Chondrocyte (in vitro differentiated cells): ENCODE data around the gene RALGAPA1. TPM values are rescaled to one million over a fixed set of nuclear protein-coding genes. Genes with fewer than 3 reads are reported as not detected.
A peak's percentile ranks its signal among the peaks of the same experiment; 100 is the strongest.

Source experiments
- DNase-seq: peaks from one replicate; pipeline ENCODE4 v3.0.0; 2021; ENCODE audit warnings: mixed read lengths, low spot score
- H3K27ac Mint-ChIP-seq: one replicate; pipeline ENCODE4 v1.8.0; 2021; ENCODE audit warnings: mild to moderate bottlenecking, moderate library complexity, mixed read lengths; ENCODE audit not compliant: unreplicated experiment
- H3K27me3 Mint-ChIP-seq: 2 replicates; pipeline ENCODE4 v1.8.0; 2021; ENCODE audit warnings: low read depth, mixed read lengths
- H3K36me3 Mint-ChIP-seq: 2 replicates; pipeline ENCODE4 v1.8.0; 2021; ENCODE audit warnings: low read depth, mixed read lengths
- H3K4me1 Mint-ChIP-seq: 2 replicates; pipeline ENCODE4 v1.8.0; 2021; ENCODE audit warnings: low read depth, mild to moderate bottlenecking, mixed read lengths
- H3K4me3 Mint-ChIP-seq: one replicate; pipeline ENCODE4 v1.8.0; 2021; ENCODE audit warnings: mild to moderate bottlenecking, moderate library complexity, mixed read lengths; ENCODE audit not compliant: unreplicated experiment
- H3K9me3 Mint-ChIP-seq: 2 replicates; pipeline ENCODE4 v1.8.0; 2021; ENCODE audit warnings: low read depth, mixed read lengths
- total RNA-seq: library from RNA; stranded (reverse); gene quantifications from 3 replicates; pipeline ENCODE4 v1.2.1, GENCODE V29; 2021
- TF ChIP-seq, protein P1 (sequence below): fragments of 200-600 bp; sonication (generic); IDR thresholded peaks from 2 replicates; pipeline ENCODE4 v1.5.0; 2021; ENCODE audit warnings: antibody characterized with exemption, mild to moderate bottlenecking, moderate library complexity

RALGAPA1 gene
- total RNA-seq, 1 donor from 2014 or later: 33.2 TPM

DNA sequence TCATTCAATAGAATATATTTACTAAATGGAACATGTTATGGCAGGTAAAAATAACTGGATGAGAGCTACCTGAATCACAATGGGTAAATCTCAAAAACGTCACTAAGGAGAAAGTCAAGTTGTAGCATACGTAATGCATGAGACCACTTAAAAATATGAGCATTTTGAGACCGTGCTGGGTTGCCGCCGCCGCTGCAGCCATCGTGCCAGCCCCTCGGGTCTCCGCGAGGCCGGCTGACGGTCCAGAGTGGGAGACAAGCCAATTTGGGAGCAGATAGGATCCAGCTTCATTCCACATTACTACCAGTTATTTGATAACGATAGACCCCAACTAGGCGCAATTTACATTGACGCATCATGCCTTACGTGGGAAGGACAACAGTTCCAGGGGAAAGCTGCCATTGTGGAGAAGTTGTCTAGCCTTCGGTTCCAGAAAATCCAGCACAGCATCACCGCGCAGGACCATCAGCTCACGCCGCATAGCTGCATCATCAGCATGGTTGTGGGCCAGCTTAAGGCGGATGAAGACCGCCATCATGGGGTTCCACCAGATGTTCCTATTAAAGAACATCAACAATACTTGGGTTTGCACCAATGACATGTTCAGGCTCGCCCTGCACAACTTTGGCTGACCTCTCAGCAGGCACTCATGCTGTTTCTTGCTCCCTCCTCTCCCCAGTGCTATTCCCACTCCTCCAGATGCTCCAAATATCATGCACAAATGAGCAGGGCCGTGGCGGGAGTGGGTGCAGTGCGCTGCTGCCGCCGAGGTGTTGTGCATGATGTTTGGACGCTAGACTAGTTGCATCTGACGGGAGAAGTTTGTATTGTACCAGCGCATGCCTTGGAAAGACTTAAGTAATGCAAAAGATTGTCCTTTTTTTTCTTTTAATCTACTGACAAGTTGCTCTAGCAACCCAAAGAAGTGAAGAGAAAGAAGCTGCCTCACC is 10.8 kb upstream of the RALGAPA1 start:
- no peak for DNase-seq
- Mint-ChIP-seq H3K4me1 (no peaks in the 10 kb centered on the region), H3K27ac (no peak overlapping the region), H3K4me3 (no peak overlapping the region), H3K9me3 (no peaks in the 10 kb centered on the region), H3K36me3 (no peaks in the 10 kb centered on the region), H3K27me3 (peaks cover 8% of the 10 kb centered on the region)
- TF ChIP-seq, protein P1, sequence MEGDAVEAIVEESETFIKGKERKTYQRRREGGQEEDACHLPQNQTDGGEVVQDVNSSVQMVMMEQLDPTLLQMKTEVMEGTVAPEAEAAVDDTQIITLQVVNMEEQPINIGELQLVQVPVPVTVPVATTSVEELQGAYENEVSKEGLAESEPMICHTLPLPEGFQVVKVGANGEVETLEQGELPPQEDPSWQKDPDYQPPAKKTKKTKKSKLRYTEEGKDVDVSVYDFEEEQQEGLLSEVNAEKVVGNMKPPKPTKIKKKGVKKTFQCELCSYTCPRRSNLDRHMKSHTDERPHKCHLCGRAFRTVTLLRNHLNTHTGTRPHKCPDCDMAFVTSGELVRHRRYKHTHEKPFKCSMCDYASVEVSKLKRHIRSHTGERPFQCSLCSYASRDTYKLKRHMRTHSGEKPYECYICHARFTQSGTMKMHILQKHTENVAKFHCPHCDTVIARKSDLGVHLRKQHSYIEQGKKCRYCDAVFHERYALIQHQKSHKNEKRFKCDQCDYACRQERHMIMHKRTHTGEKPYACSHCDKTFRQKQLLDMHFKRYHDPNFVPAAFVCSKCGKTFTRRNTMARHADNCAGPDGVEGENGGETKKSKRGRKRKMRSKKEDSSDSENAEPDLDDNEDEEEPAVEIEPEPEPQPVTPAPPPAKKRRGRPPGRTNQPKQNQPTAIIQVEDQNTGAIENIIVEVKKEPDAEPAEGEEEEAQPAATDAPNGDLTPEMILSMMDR: no peak

DNA sequence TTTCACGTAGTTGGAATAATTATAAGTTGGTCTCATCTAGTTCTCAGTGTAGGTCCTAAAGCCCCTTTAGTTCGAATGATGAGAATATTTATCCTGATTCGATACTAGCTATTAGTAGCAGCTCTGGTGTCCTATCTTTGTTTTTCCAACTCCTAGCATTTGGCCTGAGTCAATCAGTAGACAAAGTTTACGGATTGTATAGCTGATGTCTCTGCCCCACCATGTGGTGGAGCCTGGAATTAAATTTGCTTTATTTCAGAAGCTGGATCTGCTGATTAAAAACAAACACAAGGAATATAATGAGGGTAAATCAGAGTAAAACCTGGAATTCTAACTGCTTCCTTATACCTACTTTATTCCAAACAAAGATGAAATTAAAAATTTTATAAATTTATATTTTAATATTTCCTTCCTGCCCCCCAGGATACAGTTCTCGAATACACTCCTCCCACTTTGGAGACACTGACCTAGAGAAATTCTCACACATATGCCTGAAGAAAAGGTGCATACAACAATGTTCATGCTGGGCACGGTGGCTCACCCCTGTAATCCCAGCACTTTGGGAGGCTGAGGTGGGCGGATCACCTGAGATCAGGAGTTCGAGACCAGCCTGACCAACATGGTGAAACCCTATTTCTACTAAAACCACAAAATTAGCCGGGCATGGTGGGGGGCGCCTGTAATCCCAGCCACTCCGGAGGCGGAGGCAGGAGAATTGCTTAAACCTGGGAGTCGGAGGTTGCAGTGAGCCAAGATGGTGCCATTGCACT is 9.4 kb upstream of the RALGAPA1 start:
- Mint-ChIP-seq H3K4me1 (no peaks in the 10 kb centered on the region), H3K4me3 (no peak overlapping the region), H3K27me3 (peaks cover 8% of the 10 kb centered on the region), H3K36me3 (no peaks in the 10 kb centered on the region), H3K27ac (no peak overlapping the region), H3K9me3 (no peaks in the 10 kb centered on the region)
- no peak for DNase-seq
- TF ChIP-seq, protein P1: peak; percentile 85

DNA sequence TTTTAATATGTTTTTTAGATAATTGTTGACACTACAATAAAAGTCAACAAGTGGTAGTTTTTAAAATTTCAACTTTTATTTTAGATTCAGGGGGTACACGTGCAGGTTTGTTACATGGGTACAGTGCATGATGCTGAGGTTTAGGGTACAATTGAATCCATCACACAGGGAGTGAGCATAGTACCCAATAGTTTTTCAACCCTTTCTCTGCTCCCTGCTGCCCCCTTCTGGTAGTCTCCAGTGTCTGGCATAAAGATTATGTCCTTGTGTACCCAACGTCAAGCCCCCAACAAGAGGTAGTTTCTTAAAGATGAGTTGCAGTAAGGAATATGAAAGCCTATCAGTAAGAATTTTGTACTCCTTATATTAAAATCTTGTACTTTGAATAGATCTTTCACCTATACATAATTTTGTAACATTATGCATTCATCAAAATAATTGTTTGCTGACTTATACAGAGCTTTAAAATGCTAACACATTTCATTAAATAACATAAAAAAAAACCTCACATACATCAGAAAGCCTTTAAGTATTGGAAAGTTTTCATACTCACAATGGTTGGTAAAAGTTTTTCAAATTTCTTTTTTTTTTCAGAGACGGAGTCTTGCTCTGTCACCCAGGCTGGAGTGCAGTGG is 5.4 kb upstream of the RALGAPA1 start:
- TF ChIP-seq, protein P1: peak; percentile 80
- Mint-ChIP-seq H3K36me3 (no peaks in the 10 kb centered on the region), H3K4me3 (no peak overlapping the region), H3K9me3 (peaks cover 4% of the 10 kb centered on the region), H3K27ac (no peak overlapping the region), H3K4me1 (no peaks in the 10 kb centered on the region), H3K27me3 (peaks cover 2% of the 10 kb centered on the region)
- DNase-seq: no peak

DNA sequence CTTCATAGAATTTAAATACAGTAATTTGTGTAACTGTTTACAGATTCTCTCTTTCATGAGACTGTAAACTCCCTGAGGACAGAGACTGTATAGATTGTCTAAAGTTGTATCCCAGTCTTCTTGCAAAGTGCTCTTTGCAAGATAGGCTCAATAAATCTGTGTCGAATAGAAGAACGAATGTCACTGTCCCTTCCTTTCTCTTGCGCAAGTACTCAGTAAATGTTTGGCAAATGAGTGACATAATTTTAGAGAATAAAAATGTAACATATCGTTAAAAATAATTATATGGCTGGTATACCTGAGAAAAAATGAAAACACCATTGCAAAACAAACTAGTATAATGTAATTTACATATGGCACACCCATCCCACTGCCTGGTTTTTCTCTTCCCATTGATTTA is 1.9 kb upstream of the RALGAPA1 start:
- H3K36me3 Mint-ChIP-seq: no peaks in the 10 kb centered on the region
- no peak overlapping the region for H3K4me3 Mint-ChIP-seq
- peaks cover 4% of the 10 kb centered on the region for H3K9me3 Mint-ChIP-seq
- no peak overlapping the region for H3K27ac Mint-ChIP-seq
- no peaks in the 10 kb centered on the region for H3K27me3 Mint-ChIP-seq
- no peak for DNase-seq
- TF ChIP-seq, protein P1: no peak
- H3K4me1 Mint-ChIP-seq: peaks cover 27% of the 10 kb centered on the region

DNA sequence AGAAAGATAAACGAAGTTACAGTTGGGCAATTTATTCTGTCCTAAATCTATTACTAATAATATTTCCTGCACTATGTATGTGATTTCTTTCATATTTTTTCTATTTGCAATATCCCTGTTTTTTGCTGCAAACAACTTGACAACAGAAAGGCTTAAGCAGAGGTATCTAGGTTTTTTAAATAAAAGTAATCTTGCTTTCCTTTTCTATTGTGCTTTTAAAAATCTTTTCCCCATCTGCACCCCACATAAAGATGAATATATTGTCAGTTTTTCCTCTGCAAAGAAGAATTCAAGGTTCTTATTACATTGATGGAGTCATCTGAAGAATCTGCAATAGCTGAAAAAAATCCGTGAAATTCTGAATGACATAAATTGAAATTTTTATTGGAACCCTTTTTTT is 502 bp upstream of the RALGAPA1 start:
- no peaks in the 10 kb centered on the region for H3K36me3 Mint-ChIP-seq
- no peak for DNase-seq
- TF ChIP-seq, protein P1: no peak
- H3K27me3 Mint-ChIP-seq: no peaks in the 10 kb centered on the region
- H3K4me3 Mint-ChIP-seq: peak overlapping the region; percentile 97
- H3K9me3 Mint-ChIP-seq: peaks cover 4% of the 10 kb centered on the region
- peak overlapping the region; percentile 98 for H3K27ac Mint-ChIP-seq
- peaks cover 27% of the 10 kb centered on the region for H3K4me1 Mint-ChIP-seq
